ENCODE measurements around the gene RBM48. TPM values are rescaled to one million over a fixed set of nuclear protein-coding genes. Genes with fewer than 3 reads are reported as not detected.

RBM48 gene
- 3.2 and 5.1 TPM in 2 replicates for total RNA-seq

GRCh38 chr7:92528188-92528957 lies at the start of gene RBM48, which contains the start of gene PEX1:
TSS of gene RBM48 (plus strand) at chr7:92528795. CDS start at chr7:92528814, 19 bp downstream.
TSS of gene PEX1 (minus strand) at chr7:92528520. CDS start at chr7:92528435, 85 bp downstream.

Other genes starting within 250 kb of the RBM48 start
- 14.2 and 15.6 TPM in 2 replicates for gene GATAD1, start 81.3 kb upstream of the RBM48 start, total RNA-seq
- gene ERVW-1, start 50.8 kb upstream of the RBM48 start, total RNA-seq, result not detected in 2 replicates
- 9.2 and 11.3 TPM in 2 replicates for gene PEX1, start 275 bp upstream of the RBM48 start, total RNA-seq
- 11.0 and 13.1 TPM in 2 replicates for gene FAM133B, start 61.6 kb downstream of the RBM48 start, total RNA-seq